NOMO-1 (cell line): ENCODE data around the gene ADRA2A.

Source experiments
- DNase-seq, 2 experiments: peaks; one replicate each; lab custom pipeline; 2025; ENCODE audit not compliant: unreplicated experiment in 2 of 2; lab: John Stamatoyannopoulos, UW

ADRA2A gene

DNA sequence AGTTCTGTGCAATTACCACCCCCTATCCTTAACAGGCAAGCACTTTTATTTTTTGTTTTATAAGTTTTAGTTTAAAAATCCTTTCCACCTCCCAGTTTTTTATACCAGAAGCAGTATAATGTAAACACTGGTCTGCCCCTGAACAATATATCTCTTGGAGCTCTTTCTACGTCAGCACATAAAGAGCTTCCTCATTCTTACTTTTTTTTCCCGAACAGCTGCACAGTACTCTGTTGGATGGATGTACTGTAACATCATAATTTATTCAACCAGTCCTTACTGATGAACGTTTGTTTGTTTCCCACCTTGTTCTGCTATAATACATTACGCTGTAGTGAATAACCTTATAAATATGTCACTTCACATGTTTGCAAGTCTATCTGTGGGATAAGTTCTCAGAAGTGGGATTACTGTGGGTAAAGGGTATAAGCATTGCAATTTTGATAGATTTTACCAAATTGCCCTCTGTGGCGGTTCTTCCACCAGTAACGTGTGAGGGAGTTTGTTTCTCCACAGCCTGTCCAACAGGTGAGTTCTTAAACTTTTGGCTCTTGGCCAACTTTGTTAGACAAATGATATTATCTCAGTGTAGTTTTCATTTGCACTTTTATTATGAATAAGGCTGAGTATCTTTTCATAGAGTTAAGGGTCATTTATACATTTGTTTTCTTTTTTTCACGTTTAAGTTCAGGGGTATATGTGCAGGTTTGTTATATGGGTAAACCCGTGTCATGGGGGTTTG lies 32.8 kb downstream of the ADRA2A start:
- DNase-seq: no peak

GRCh38 chr10:111110771-111111170 lies 33.9 kb downstream of the ADRA2A start:
- no peak for DNase-seq

GRCh38 chr10:111112333-111112732 lies 35.5 kb downstream of the ADRA2A start:
- no peak for DNase-seq

GRCh38 chr10:111113238-111113960 lies 36.6 kb downstream of the ADRA2A start:
- DNase-seq: no peak

DNA sequence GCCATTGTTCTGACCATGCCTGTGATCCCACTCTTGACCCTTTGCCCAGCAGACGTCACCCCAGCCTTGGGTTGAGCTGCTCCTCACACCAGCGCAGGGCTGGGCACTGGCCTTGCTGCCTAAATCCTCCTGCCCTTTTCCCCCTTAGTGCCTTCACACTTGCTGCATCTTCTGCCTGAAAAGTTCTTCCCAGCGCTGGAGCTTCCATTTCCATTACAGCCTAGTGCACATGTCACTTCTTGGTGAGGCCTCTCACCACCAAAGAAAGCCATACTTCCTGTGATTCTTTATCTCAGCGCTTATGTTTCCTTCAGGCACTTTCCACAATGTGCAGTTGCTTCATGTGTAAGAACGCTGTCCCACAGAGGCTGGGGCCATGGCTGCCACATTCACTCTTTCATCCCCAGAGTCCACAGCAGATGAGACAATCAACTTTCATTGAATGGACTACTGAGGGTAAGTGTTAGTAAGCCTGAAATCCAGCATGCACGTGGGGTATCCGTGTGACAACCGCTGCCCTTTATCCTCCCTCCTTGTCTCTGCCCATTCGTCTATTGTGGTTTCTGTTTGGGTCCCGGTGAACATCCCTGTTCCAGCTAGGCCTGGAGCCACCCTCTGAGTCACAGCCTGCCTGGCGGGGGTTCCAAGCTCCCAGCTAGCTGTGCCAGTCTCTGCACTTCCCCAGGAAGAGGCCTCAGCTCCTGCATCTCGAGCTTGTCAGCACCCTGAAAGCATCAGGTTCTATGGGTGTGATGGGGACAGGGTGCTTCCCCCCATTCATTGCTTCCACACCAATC lies 37.3 kb downstream of the ADRA2A start:
- no peak for DNase-seq

DNA sequence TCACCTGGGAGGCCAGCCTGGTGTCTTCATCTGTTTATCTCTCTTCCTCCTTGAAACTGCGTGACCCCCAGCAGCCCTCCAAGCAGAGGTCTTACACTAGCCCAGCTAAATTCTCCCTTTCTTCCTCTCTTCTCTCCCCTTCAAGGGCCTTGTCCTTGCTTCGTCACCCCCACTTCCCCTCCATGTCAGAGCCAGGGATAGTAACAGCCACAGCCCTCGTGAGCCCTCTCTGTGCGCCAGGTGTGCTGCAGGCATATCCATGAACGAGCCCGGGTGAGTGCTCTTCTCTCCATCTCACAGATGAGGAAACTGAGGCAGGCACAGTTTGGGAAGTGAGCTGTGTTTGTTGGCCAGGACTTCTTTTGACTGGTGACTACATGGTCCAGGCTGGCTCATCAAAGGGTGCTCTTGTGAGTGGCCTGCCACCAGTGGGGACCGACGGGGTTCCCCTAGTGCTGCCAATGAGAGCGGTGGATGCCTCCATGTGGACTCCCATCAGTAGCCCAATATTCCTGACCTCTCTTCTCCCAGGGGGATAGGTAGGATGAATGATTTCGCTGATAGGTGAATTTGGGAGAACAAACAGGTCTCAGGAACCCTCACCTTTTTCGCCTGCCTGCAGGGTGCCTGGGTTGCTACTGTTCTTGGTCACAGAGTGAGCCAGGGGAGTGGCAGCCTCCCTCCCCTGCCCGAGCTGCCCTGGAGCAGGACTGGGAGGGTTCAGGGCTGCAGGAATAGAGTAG lies 38.1 kb downstream of the ADRA2A start:
- no peak for DNase-seq

DNA sequence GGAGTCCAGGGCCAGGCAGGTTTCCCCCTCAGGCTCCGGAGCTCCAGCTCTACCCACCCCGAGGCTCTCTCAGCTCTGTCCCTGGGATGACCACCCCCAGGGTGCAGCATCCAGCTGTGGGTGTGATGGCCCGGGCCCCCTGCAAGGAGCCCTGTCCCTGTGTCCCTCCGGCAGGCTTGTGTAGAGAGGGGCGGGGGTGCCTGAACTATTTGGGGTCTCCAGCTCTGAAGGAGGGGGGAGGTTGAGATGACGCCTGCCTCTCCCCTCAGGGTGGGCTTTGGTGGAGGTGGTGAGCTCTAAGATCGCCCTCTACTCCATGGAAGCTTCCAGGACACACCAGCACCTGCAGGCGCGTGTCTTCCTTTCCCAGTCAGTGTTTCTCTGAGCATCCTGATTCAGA lies 39.4 kb downstream of the ADRA2A start:
- no peak for DNase-seq

DNA sequence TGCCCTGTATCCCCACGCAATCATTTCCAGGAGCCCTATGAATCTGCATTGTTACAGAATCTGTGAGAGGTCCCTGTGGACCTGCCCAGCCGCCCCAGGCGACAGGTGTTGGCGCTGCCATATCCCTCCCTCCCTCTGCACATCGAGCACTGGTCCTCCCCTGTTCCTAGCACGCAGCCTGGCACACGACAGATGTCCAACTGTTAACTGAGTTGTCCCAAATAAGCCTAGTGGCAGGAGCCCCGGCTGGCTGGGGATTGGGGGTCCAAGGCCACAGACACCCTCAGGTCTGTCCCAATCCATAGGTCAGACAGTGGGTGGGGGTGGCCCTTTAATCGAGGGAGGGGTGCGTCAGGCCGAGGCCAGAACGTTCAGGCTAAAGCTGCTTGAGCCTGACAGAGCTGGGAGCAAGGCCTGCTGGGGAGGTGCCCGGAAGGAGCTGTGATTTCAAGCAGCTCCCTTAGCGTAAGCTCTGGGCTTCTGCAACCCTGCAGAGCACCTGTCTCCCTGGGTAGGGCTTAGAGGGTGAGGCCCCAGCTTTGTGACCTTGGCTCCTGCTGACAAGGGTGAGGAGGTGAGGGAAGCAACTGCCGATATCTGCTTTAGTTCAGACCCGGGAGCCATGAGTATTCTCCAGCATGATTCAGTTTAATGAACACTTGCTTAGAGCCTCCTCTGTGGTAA lies 40.1 kb downstream of the ADRA2A start:
- DNase-seq: no peak

DNA sequence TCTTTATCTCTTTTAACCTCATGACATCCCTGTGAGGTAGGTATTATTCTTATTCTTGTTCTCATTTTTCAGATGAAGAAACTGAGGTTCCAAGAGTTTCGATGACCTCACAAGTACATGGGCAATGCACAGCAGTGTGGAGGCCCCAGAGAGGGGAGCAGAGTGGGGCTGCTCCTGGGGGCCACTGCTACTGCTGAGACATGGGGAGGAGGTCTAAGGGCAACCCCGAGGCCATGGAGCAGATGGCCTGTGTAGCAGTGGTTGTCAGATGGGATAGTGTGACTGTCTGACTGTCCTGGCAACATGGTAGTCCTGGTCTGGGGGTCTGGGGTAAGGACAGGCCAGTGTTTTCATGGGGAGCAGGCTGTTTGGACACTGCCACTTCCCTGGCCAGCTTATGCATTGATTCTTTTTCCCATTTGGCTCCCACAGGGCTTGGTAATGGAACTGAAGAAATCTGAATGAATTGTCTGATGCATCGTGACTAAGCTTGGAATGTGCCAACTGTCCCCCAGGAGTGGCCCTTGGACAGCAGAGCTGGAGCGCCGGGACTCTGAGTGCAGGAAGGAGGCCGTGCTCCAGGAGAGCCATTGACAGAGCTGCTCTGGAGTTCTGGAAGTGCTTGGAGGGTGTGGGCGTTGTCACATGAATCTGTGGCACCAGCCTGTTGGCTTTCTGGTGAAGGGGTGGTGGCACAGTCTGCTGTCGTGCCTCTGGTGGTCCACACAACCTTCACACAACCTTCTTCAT lies 40.9 kb downstream of the ADRA2A start:
- DNase-seq: no peak

GRCh38 chr10:111118758-111119157 lies 41.9 kb downstream of the ADRA2A start:
- no peak for DNase-seq

GRCh38 chr10:111119637-111120036 lies 42.8 kb downstream of the ADRA2A start:
- DNase-seq: no peak

DNA sequence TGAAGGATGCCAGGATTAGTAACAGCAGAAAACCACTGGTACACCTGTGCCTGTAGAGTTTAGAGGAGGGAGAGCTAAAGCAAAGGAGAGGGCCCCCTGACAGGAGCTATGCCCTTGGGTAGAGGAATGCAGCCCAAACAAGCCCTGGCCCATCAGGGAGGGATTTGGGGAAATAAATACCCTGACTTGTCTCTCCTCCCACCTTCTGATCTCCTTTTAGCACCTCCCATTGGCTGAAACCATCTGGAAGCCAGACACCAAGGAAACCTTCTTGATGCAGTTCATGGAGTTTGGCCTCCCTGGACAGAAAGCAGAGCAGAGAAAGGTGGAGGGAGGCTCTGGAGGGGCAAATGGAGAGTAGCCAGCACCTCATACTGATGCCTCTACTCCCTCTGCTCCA lies 45.3 kb downstream of the ADRA2A start:
- no peak for DNase-seq

DNA sequence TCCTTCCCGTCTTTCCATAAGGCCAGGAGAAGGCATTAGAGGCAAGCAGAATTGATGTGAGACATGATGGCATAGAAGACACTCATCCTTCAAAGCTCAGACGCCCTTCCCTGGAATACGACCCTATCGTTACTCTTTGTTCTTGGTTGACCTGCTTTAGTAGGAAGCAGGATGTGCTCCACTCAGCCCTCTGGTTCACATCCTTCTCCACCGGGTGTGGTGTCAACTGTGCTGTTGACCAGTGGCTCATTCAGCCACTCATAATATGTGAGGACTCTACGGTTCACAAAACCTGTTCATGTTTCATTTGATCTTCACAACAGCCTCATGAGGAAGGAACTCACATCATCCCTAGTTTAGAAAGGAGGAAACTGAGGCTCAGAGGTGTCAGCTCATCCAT lies 47.1 kb downstream of the ADRA2A start:
- DNase-seq: no peak

GRCh38 chr10:111125102-111125501 lies 48.3 kb downstream of the ADRA2A start:
- DNase-seq: no peak

DNA sequence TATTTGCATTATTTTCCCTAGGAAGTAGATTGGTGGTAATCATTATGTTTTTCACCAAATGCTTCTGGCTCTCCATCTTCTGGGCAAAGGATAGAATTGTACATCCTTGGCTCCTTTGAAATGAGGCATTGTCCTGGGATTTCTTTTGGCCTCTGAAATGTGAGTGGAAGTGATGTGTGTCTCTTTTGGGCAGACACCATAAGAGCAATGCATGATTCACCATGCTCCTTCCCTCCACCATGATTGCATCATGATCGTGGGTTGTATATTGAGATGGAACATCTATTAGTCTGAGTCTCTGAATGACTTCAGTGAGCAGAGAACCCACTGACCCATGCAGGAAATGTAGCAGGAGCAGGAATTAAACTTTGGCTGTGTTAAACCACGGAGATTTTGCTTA lies 49.2 kb downstream of the ADRA2A start:
- no peak for DNase-seq

DNA sequence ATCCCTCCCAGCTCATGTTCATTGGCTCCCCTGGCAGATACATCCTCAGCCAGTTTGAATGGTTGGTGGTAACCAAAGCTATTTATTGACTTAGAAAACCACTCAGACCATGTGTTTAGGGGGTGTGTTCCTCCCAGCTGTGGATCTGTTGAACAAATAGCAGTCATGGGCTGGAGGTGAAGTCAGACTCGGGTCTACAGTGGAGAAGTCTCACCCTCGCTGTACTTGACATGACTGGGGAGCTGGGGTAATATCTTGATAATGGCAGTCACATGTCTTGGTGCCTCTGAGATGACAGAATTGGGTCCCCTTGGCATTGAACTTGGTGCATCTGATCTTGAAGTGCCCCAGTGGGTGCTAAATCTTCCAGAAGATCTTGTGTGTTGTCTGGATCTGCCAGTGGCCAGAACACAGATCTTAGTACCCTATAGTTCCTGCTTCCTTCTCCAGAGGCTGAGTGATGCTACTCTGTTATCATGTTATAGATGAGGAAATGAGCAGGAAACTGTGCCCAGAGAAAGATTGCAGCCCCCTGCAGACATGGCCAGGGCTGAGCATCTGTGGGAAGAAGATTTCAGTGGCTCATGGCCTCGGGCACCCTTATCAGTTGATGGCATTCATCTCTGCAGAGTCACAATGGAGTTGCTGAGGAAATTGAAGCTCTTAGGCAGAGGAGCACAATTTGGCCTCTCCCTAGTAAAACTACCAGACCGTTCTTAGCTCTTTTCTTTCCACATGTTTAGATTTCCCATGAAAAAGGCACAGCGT lies 50.4 kb downstream of the ADRA2A start:
- DNase-seq: no peak

GRCh38 chr10:111128331-111129180 lies 51.7 kb downstream of the ADRA2A start:
- DNase-seq: peak; percentile 71 to 82

- DNase-seq: no peak
Measured at GRCh38 chr10:111129363-111129762, 52.5 kb downstream of the ADRA2A start.
